ENCODE measurements around the gene PRR19. TPM values are rescaled to one million over a fixed set of nuclear protein-coding genes. Genes with fewer than 3 reads are reported as not detected.

The PRR19 gene
- polyA plus RNA-seq, 4 donors = 1.7 to 2.1 (median 1.8) TPM

DNA sequence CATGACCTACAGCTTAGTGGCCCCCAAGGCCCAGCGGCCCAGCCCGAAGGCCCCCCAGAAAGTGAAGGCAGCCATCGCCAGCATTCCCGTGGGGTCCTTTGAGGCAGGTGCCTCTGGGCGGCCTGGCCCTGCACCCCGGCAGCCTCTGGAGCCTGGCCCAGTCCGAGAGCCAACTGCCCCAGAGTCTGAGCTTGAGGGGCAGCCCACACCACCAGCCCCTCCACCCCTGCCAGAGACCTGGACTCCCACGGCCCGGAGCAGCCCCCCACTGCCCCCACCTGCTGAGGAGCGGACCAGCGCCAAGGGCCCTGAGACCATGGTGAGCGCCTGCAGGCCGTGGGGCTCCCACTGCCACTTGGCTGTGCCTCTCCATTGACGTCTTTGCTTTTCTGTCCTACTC is 9.0 kb upstream of the PRR19 start:
- no peak for DNase-seq (ENCODE audit: low read depth in 4 of 4, low spot score in 3 of 4)

DNA sequence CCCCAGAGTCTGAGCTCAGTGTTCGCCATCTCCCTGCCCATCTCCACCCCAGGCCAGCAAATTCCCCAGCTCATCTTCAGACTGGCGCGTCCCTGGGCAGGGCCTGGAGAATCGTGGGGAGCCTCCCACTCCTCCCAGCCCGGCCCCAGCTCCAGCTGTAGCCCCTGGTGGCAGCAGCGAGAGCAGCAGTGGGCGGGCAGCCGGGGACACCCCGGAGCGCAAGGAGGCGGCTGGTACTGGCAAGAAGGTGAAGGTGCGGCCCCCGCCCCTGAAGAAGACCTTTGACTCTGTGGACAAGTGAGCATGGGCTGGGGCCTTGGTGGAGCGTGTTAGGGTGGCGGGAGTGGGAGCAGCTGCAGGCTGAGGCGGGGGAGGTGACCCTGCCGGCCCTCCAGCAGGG is 8.4 kb upstream of the PRR19 start:
- no peak for DNase-seq (ENCODE audit: low read depth in 4 of 4, low spot score in 3 of 4)

DNA sequence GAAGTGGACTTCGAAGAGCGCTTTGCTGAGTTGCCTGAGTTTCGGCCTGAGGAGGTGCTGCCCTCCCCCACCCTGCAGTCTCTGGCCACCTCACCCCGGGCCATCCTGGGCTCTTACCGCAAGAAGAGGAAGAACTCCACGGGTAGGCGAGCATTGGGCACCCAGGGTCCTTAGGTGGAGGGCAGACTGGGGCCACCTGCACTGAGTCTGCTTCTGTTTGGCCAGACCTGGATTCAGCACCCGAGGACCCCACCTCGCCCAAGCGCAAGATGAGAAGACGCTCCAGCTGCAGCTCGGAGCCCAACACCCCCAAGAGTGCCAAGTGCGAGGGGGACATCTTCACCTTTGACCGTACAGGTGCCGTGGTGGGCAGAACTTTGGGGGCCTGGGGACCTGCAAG is 8.0 kb upstream of the PRR19 start:
- no peak for DNase-seq (ENCODE audit: low read depth in 4 of 4, low spot score in 3 of 4)

DNA sequence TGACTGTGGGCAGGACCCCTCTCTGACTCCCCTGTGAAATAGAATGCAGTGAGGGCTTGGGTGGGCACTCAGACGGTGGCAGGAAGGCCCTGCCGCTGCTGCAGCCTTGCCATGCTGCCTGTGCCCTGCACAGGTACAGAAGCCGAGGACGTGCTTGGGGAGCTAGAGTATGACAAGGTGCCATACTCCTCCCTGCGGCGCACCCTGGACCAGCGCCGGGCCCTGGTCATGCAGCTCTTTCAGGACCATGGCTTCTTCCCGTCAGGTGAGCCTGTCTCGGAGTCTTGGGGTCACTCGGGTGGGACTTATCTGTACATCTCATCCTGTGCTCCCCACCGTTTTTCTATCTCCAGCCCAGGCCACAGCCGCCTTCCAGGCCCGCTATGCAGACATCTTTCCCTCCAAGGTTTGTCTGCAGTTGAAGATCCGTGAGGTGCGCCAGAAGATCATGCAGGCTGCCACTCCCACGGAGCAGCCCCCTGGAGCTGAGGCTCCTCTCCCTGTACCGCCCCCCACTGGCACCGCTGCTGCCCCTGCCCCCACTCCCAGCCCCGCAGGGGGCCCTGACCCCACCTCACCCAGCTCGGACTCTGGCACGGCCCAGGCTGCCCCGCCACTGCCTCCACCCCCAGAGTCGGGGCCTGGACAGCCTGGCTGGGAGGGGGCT is 7.3 kb upstream of the PRR19 start:
- no peak for DNase-seq (ENCODE audit: low read depth in 4 of 4, low spot score in 3 of 4)

DNA sequence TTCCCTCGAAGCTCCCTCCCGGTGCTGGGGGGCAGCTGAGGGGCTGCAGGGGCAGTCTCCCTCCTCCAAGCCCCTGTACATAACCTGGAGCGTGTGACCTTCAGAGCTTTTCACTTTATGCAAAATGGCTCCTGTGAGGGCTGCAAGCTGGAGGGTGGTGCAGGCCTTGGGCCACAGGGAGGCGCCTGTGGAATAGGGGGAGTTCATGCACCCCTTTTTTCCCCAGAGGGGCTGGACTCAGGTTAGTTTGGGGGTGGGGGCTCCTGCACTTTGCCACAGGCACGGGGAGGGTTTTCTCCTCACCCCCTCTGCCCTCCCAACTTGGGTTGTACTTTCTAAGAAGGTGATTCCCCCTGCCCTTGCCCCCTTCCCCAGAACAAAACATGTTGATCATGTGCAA is 6.6 kb upstream of the PRR19 start:
- no peak for DNase-seq (ENCODE audit: low read depth in 4 of 4, low spot score in 3 of 4)

DNA sequence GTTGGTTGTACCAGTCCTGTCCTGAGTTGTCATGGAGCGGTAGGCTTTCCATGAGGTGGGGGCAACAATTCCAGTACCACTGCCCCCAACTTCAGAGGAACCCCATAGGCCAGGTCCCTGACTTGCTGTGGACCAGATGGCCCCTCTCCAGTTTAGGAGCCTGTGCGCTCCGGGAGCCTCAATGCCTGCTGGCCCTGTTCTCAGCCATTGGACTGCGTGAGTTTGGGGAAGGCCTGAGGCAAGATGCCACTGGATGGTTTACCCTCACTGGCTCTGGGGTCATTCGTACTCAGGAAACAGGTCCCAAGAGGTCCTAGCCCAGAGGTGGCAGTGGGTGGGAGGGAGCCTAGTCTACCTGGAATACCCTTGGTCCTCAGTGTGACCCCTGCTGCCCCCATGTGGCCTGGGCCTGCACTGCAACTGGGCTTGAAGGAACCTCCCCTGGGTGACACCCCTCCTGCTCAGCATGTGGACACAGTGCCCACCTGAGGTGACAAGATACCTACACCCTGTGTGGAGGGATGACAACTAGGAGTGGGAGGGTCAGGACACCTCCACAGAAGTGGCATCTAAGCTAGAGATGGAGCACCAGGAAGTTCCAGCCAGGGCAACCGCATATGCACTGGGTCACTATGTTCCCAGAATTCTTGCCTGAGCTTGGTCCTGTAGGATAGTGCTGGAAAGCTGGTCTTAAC is 6.0 kb upstream of the PRR19 start:
- no peak for DNase-seq (ENCODE audit: low read depth in 4 of 4, low spot score in 3 of 4)

DNA sequence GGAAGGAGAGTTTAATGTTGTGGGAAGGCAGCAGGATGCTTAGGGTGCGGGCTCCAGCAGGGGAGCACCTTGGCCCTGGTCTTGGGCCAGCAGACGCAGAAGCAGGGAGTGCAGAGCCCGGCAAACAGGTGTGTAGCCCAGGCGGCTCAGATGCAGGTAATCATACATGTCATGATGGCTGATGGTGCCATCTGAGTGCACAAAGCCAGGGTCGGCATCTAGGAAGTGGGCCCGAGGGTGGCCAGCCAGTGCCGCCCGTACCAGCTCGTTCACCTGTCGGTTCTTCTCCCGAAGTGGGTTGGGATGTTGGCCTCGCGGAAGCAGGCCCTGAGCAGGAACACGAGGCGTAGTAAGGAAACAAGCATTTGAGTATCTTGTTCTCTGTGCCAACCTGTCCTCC is 4.9 kb upstream of the PRR19 start:
- DNase-seq (ENCODE audit: low read depth in 4 of 4, low spot score in 3 of 4) = no peak

DNA sequence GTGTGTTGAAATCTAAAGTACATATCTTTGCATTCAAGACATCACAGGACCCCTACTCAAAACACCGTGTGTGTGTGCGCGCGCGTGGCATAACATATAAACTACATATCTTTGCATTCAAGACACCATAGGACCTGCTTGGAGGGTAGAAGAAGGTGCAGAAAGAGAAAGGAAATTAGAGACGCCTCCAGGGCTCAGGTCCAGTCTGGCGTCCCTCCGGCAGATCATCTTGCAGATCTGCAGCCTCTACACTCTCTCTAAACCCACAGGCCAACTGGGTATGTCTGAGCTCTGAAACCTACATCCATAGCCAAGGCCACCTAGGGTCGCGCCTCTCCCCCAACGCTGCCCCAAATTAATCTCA is 1.2 kb downstream of the PRR19 start:
- no peak for DNase-seq (ENCODE audit: low read depth in 4 of 4, low spot score in 3 of 4)

DNA sequence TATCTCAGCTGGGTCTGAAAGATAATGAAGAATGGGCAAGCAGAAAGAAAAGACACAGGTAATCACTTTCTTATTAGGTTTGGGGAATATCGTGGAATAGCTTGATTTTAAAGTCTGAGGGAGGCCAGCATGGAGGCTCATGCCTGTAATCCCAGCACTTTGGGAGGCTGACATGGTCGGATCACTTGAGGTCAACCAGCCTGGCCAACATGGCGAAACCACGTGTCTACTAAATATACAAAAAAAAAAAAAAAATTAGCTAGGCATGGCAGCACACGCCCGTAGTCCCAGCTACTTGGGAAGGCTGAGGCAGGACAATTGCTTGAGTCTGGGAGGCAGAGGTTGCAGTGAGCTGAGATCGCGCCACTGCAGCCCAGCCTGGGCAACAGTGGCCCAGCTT is 1.9 kb downstream of the PRR19 start:
- no peak for DNase-seq (ENCODE audit: low read depth in 4 of 4, low spot score in 3 of 4)

DNA sequence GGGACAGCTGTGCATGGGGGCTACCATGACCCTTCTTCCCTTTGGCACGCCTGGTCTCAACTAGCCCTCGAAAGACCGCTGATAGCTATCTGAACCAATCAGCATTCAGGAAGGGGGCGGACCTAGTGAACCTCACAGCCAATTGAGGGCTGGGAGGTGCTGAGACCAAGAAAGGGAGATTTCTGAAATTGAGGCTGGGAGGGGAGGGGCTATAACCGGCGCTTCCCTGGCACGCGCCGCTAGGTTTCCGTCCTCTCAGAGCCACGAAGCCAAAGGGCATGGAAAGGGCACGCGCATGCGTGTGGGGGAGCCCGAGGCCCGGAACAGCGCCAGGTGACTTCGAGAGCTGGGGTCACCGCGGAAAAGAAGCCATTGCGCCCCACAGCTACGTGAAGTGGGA is 4.7 kb downstream of the PRR19 start:
- no peak for DNase-seq (ENCODE audit: low read depth in 4 of 4, low spot score in 3 of 4)

DNA sequence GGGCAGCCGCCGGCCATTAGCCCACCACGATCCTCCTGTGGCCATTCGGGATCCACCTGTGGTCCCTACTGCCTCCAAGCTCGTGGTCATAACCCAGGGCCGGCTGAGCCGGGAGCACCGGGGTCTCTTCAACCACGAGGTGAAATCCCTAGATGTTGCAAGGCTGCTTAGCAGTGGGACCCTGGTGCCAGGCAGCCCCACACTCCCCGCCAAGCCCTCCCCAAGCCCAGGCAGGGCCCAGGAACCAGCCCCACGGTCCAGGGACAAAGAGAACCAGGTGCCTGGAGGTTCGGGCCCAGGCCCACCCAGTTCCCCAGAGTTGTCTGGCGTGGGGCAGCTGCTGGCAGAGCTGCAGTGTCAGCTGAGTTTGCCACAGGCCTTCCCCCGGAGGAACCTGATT is 7.8 kb downstream of the PRR19 start:
- no peak for DNase-seq (ENCODE audit: low read depth in 4 of 4, low spot score in 3 of 4)

DNA sequence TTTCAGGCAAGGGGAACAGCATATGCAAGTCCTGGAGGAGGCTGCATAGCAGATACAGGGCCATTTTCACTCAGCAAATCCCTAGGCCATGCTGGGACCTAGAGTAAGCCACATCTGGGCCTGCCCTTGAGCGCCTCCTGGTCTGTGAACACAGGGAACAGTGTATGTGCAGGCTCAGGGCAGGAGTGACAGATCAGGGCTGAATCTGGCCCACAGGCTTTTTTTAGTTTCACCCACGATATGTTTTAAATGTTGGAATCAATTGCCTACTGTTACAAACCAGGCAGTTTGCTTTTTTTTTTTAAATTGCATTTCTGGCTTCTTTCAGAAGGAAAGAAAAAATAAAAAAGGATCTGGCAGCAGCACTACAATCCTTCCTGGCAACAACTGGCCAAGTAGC is 9.7 kb downstream of the PRR19 start:
- DNase-seq (ENCODE audit: low read depth in 4 of 4, low spot score in 3 of 4) = no peak

DNA sequence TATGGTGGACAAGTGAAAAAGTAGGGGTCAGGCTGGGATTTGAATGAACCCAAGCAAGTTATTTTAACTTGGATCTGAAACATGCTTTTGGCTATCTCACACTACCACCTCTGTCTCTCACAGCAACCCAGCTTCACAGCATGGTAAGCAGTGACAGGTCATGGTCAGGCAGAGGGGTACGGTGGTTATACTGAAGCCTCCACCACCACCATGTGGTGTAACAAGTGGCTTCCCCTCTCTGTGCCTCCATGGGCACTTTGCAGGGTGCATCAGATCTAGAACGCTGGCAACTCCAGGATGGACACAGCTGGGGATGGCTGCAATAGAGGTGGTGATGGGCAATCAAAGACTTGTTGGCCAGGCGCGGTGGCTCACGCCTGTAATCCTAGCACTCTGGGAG is 10.4 kb downstream of the PRR19 start:
- no peak for DNase-seq (ENCODE audit: low read depth in 4 of 4, low spot score in 3 of 4)

DNA sequence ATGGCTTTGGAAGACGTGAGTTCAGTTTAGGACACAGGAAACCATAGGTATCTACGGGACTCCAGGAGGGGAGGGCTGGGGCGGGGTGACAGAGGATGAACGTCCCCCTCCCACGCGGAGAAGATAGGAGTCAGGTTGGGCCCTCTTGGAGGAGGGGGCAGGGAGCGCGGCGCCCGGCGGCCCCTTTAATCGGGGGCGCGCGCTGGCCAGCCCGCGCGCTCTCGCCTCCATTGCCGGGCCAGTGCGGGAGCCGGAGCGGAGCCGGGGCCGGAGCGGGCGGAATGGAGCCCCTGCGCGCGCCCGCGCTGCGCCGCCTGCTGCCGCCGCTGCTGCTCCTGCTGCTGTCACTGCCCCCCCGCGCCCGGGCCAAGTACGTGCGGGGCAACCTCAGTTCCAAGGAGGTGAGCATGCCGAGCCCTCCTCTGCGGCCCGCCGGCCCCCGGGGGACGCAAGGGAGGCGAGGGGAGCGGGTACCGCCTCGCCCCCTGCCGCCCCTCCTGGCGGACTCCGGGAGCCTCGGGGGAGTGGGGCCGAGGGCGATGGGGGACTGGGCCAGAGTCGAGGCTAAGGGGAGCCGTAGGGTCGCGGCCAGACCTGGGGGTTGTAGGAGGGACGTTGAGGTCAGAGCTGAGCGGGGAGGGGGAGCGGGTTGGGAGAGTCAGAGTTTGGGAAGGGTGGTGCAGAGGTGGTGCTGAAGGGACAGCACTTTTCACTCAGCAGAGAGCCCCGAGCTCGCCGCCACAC is 11.3 kb downstream of the PRR19 start, which contains the start of gene TMEM145:
Gene TMEM145, plus strand, starts transcription at position 214 of the 744 bp plus-strand sequence. Its CDS starts 68 bp downstream, at position 282.
- no peak for DNase-seq (ENCODE audit: low read depth in 4 of 4, low spot score in 3 of 4)

DNA sequence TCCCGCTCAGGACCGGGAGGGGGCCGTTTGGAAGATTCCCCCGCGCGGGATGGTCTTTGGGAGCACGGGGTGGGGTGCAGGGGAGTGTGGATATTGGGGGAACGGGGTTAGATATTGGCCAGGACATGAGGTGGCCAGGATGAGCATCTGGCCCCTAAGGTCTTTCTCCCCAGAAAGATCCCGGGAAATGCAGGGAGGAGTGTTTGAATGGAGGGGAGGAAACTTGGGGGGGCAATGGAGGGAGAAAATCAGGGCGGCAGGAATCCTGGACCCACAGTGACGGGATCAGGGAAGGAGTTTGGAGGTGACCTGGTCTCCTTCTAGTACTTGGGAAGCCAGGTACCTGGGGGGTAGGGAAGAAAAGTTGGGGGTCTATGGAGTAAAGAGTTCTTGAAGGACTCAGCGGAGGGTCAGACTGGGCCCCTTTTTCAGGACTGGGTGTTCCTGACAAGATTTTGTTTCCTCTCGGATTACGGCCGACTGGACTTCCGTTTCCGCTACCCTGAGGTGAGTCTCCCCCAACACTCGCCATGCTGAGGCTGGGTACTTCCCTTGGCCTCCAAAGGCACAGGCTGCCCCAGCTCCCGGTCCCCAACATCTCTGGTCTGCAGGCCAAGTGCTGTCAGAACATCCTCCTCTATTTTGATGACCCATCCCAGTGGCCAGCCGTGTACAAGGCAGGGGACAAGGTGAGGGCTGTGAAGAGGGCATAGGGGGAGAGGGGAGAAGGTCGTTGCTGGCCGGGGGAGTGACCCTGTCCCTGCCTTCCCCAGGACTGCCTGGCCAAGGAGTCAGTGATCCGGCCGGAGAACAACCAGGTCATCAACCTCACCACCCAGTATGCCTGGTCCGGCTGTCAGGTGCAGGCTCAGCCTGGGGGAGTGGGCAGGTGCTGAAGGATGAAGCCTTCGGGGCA is 12.2 kb downstream of the PRR19 start:
- DNase-seq (ENCODE audit: low read depth in 4 of 4, low spot score in 3 of 4) = no peak

DNA sequence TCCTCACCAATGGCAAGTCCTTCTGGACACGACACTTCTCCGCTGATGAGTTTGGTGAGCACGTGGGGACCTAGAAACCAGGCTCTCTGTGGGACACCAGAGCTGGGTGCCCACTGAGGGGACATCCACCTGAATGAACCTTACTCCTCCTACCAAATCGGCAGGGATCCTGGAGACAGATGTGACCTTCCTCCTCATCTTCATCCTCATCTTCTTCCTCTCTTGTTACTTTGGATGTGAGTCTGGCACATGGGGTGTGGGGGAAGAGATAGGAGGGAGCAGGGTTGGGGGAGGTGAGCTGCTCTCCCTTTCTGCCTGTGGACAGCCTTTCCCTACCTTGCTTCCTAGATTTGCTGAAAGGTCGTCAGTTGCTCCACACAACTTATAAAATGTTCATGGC is 13.1 kb downstream of the PRR19 start:
- DNase-seq (ENCODE audit: low read depth in 4 of 4, low spot score in 3 of 4) = no peak

DNA sequence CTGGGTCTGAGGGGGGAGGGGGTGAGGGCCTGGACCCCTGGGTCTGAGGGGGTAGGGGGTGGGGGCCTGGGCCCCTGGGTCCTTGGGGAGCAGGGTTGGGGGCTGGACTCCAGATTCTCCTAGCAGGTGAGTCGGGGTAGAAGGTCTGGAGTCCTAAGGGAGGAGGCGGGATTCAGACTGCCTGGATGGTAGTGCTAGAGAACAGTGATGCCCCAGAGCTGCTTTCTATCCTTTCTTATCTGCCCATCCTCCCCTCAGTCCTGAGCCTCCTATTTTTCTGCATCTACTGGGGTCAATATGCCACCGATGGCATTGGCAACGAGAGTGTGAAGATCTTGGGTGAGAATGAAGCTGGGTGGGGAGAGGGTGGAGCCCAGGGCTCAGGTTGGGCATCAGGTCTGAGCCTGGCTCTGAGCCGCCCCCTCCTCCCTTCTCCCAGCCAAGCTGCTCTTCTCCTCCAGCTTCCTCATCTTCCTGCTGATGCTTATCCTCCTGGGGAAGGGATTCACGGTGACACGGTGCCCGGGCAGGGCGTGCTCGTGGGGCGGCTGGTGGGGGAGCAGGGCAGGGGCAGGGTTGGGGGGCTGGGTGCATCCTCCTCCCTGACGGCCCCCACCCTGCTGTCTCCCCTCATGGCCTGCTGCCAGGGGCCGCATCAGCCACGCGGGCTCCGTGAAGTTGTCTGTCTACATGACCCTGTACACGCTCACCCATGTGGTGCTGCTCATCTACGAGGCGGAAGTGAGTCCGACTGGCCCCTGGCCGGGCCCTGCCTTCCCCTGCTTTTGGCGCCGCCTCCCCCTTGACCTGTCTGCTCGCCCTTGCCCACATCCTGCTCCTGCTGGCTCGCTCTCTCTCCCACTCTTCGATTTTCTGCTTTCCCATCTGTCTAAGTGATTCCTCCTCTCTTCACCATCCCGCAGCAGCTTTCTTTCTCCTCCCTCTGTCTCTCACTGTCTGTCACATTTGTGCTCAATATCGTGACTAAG is 14.6 kb downstream of the PRR19 start:
- no peak for DNase-seq (ENCODE audit: low read depth in 4 of 4, low spot score in 3 of 4)

DNA sequence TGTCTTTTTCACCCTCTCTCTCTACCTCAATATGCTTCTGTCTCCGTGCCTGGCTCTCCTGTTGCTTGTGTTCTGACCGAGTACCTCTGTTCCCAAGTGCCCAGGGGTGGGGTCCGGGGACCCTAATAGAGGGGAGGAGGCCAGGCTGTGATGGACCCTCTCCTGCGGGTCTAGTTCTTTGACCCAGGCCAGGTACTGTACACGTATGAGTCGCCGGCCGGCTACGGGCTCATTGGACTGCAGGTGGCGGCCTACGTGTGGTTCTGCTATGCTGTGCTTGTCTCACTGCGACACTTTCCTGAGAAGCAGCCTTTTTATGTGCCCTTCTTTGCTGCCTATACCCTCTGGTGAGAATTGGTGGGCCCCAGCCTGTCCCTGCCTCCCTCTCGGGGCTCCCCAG is 15.6 kb downstream of the PRR19 start:
- no peak for DNase-seq (ENCODE audit: low read depth in 4 of 4, low spot score in 3 of 4)

DNA sequence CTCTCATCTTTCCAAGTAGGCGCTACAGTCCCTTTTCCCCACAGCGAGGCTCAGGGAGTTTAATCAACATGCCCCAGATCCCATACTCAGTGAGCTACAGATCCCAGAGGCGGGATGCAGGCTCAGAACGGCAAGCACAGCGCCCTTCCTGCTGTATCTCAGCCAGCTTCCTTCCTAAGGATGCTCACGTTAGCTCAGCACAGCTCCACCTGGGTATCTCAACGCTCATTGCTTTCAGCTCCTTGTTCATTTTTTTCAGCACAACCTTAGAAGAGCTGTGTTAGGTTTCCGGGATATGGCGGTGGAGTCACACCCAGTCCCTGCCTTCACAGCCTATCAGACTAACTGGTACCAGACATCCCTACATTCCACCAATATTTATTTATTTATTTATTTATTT is 20.4 kb downstream of the PRR19 start:
- no peak for DNase-seq (ENCODE audit: low read depth in 4 of 4, low spot score in 3 of 4)

DNA sequence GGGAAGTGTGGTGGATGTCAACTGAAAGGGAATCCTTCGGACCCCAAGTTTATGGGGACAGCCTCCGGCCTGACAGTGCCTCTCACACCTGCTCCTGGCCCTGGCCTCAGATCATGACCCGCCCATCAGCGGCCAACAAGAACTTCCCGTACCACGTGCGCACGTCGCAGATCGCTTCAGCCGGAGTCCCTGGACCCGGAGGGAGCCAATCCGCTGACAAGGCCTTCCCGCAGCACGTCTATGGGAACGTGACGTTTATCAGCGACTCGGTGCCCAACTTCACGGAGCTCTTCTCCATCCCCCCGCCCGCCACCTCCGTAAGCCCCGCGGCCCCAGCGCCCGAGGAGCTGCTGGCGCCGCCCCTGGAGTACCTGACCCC is 21.5 kb downstream of the PRR19 start:
- no peak for DNase-seq (ENCODE audit: low read depth in 4 of 4, low spot score in 3 of 4)

Data from left renal pelvis (tissue), 4 donors.